Right forelimb (tissue), 1 donor: ENCODE data around the gene EML1.
"Not testable (repeated sequence)": the region's sequence is repeated elsewhere in the genome, so short reads cannot be mapped to it uniquely, and the experiment has no call there.

ENCODE experiments used
- DNase-seq: peaks from one replicate; pipeline ENCODE4 v3.0.0-alpha.2; 2018

EML1 gene

DNA sequence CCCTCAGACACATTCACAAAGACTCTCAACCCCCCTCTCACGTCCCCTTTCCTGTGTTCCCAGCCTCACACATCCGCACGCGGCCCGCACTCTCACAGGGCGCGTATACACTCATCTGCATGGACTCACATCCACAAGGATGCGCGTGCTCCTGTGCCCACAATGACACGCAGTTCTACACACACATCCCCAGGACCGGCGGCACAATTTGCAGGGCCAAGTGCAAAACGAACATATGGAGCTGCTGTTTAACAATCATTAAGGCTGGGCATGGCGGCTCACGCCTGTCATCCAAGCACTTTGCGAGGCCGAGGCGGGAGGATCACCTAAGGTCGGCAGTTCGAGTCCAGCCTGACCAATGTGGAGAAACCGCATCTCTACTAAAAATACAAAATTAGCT, 36.4 kb upstream of the EML1 start:
- DNase-seq = no peak

DNA sequence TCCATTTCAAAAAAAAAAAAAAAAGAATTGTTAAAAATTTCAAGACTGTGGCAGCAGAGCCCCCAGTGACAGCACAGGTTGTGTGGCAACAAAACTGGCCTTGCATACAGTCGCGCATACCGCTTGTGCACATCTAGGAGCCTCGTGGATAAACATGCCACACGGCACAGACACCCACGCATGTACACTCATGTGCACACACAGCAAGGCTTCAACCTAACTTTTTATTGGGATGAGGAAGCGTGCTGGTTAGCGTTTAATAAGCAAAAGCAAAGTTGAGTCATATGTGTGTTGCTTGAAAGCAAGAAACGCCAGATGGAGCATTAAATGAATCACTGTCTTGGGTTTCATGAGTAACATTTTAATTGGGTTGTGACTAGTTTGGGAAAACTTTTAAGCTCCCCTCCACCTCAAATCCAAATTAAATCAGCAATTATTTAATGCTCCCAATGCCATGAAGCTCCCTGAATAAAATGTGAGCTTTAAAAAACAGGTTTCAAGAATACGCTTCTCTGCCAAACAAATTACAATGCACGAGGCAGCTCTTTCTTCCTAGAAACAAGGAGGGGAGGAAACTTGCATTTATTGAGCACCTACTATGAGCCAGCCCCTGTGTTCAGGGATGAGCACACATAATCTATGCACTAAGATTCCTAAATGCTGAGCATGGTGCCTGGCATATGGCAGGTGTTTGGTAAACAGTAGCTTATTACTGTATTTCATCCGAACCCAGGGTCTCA, 35.7 kb upstream of the EML1 start:
- no peak for DNase-seq

DNA sequence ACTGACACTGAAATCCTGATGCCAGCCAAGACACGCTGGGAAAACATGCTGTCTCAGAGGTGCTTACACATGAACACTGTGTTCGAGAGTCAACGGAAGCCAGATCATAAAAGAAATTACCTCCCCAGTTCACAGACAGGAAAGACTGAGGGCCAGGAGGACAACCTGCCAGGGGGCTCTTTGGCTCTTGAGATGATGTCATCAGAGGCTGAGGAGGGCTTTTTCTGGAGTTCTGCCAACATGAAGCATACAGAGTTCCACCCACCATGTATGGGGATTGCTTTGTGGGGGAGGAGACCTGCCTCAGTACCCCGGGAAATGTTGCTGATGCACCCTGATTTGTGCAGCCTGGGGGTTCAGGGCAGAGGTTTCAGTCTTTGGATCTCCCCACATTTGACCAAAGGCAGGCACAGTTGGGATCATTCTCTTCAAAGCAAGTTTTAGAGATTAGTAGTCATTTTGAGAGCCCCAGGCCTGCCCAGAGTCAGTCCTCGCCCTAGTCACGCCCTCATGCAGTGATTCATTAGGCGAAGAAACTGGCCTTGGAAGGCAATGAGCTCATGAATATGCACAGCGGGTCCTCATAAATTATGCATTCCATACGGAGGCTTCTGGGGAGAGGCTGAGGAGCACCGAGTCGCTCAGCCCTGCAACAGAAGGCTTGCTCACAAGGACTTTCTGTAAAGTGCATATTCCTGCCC, 34.9 kb upstream of the EML1 start:
- DNase-seq = no peak

DNA sequence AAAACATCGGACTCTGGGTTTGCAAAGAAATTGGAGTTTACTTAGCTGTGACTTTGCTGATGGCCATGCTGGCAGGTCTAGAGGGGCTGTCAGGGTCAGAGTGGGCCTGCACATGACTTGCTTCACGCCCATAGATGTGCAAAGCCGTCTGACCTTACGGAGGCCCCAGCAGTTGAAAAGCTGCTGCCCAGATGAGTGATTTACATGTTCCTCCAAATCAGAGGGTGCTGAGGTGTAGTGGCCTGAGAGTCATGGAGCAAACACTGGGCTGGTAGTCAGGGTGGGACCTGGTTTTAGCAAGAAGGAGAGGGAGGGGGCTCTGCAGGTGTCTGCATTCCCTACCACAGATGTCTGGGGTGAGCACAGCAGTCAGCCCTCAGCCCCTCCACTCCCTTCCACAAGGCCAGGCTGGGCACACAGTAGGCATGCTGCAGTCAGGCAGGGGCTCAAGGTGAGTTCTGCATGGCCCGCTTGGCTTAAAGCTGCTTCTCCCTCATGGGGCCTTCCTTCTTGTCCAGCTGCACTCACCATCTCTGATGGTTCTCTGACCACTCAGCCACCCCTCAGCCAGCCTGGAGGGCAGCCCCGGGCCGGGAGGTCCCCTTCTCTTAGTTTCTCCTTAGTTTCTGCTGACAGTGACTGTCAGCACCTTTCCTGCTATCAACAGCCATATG, 34.2 kb upstream of the EML1 start:
- no peak for DNase-seq

DNA sequence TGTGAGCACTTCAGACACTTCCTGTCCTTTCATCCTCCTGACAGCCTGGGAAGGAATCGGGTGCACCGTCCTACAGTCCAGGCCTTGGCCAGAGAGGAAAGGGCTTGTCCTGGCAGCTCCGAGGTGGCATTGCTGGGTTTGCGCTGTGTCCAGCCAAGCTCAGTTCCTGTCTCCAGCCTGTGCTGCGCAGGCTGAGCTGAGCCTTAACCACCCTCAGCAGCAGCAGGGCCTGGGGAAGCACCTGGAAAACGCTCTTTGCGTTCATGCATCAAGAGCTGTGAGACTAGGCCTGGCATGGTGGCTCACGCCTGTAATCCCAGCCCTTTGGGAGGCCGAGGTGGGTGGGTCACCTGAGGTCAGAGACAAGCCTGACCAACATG, 33.7 kb upstream of the EML1 start:
- no peak for DNase-seq

DNA sequence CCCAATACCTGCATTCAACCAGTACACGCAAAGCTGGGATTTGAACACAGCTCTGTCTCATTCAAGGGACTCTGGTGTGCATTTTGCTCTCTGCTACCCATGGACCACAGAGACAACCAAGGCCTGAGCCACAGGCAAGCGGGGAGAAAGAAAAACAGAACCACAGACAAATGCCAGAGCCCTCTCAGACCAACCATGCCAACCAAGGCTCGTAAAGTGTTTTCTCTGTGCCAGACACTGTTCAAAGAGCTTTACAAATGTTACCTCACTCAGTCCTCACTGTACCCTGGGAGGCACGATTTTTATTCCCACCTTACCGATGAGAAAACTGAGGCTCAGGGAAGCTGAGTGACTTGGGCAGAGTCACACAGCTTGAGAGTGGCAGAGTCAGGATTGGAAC, 32.4 kb upstream of the EML1 start:
- DNase-seq = no peak

DNA sequence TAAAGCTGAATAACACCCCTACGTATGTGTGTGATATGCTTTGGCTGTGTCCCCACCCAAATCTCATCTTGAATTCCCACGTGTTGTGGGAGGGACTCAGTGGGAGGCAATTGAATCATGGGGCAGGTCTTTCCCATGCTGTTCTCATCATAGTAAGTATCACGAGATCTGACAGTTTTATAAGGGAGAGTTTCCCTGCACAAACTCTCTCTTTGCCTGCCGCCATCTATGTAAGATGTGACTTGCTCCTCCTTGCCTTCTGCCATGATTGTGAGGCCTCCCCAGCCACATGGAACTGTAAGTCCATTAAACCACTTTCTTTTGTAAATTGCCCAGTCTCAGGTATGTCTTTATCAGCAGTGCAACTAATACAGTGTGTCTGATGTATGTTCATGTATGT, 30.3 kb upstream of the EML1 start:
- not testable (repeated sequence) for DNase-seq

DNA sequence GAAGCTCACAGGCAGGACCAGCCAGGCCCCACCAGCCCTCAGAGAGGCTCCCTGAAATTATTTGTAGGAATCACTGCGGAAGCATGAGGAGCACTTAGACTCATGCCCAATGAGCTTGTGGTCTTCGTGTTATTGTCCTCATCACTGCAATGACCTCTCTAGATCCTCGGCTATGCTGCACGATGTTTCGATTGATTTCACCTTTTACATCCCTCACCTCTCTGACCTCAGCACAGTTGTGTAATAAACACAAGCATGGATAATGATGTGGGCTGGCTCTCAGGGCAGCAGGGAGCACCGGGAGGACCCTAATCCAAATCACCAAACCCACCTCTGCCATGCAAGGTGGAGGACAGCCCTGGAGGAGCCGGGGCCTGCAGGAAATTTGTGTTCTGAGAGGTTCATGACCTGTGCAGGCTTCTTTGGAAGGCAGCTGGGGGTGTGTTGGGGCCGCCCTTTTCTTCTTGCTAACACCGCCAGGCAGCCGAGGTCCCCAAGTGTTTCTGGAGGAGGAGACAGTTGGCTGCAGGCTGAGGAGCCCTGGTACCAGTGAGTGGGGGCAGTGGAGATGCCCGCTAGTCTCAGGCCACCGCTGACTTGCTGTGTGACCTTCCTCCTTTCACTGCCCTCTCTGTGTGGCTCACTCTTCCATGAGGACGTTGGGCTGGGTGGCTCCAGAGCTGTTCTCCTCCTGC, 29.5 kb upstream of the EML1 start:
- DNase-seq = no peak

DNA sequence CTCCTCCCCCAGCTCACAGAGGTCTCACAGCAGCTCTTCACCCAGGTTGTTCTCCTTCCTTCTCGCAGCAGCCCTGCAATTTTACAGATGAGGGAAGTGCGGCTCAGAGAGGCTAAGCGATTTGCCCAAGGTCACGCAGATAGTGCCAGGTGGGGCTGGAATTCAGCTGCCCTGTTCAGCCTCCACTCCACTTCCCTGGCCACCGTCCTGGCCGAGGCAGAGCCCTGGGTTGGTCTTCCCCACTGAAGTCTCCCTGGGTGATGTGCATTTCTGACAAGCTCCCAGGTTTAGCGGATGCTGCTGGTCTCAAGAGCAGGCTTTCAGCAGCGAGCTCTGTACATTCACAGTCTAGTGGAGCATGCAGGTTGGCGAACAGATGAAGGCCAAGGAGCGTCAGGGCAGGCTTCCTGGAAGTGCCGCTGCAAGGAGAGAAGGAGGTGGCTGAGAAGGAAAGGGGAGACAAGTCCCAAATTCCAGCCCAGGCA, 28.9 kb upstream of the EML1 start:
- no peak for DNase-seq

DNA sequence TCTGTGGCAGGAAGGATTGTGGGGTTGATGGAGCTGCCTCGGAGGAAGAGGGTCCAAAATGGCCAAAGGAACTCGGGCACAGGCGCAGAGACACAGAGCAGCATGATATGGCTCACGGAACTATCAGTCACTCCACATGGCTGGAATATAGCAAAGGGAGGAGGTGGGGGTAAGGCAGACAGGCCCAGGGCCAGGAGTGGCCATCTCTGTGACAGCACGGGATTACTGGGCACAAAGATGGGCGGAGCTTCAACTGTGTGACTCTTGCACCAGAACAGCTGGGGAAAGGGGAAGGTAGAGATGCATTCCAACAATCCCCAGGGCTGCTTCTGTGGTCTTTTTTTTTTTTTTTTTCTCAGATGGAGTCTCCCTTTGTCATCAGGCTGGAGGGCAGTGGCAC, 24.8 kb upstream of the EML1 start:
- DNase-seq = no peak

DNA sequence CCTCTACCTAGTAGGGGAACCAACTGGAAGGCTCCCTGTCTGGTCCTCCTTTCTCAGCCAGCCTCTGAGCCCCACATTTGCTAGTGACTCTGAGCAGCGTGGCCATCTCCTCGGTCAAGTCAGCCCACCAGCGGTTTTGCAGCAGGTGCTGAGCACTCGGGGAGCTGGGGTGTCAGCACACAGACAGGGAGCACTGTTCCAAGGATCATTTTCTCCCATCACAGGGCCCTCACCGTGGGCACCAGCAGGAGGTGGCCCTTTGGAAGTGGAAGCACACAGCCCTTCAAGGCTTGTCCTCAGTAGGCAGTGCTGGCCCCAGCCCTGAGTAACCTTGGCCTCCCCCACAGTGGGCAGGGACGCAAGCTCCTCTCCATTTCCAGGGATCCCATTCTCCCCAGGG, 24.1 kb upstream of the EML1 start:
- no peak for DNase-seq

DNA sequence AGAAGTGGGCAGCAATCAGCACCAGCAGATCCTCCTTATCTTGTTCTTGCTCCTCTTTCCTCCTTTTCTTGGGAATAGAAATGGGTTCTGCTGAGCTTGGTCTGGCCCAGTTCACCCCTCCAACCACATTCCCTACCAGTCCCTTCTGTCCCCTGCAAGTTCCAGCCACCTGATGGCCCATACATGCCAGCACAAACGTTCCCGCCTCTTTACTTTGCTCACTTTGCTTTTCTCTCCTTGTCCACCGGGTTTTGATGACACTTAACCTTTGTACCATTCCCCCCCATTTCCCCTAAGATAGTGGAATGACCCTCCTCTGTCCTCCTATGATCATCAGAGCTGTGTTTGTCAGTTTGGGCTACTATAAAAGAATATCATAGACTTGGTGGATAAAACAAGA, 23.4 kb upstream of the EML1 start:
- DNase-seq = no peak

DNA sequence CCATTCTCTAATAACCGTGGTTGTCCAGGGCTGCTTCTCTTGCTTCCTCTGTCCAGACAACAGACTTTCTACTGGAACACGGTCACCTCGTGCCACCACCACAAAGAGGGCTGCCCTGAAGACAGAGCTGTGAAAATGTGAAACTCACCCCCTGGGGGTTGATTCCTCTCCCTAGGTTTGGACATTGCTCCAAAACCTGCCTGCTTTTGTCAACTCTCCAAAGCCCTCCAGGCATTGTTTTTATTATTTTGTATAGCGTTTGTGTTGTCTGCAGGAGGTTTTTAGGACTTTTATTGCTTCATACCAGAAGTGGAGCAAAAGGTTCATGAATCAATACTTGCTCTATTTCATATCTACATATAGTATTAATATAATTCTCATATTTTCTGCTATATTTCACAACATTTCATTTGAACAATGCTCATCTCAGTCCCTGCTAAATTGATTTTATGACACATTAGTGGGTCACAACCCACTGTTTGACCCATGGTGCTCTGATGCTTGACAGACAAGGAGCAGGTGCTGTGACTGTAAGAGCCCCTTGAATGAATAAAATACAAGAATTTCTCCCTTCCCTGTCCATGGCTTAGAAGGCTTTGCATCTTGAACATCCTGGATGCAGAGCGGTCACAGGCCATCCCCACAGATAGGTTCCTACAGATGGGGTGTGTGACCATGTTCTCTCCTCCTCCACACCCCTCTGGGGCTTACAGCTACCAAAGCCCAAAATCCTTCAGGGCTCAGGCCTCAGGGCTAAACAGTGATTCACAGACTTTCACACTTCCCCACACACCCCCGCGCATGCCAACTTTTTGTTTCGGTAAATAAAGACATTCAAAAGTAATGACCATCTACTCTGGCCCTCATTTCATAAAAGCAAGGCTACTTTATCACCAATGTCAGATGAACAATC, 20.6 kb upstream of the EML1 start:
- peak; percentile 28 for DNase-seq

DNA sequence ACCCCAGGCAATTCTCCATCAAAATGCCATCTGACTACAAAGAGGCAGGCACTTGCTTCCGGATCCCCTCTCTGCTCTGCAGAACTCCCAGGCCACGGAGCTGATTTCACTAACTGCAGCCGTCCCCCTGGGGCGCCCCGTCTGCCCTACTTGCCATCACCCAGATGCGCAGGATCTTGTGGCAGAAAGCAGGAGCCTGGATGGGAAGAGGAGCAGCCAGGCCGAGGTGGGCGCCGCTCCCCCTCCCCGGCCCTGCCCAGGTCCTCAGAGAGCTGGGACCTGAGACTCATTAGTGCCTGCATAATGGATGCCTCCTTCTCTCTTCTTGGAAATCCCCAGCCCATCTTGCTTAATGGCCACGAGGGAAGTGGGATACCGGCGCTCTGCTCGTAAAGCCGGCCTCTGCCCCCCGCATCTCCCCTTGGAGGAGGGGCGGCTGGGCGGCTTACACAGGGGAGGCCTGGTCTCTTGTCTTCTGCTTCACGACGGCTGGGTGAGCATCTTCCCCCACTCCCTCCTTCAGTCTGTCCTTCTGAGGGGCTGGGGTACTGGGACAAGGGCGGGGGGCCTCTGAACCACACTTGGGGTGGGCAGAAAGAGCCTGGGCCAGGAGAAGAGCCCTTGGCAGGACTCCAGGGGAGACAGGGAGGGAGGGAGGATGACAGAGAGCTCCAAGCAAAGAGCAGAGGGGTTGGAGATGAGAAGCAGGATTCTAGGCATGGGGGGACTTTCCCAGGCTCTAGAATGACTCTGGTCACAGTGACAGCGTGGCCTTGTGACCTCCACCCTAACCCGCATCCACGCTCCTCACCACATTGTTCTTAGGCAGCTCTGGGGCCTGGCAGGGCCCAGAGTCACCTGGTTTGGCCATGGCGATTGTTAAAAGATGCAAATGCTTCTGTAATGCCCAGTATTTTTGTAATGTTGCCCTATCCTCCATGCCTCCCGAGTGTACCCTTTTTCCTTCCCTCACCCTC, 19.4 kb upstream of the EML1 start:
- peak; percentile 38 for DNase-seq

DNA sequence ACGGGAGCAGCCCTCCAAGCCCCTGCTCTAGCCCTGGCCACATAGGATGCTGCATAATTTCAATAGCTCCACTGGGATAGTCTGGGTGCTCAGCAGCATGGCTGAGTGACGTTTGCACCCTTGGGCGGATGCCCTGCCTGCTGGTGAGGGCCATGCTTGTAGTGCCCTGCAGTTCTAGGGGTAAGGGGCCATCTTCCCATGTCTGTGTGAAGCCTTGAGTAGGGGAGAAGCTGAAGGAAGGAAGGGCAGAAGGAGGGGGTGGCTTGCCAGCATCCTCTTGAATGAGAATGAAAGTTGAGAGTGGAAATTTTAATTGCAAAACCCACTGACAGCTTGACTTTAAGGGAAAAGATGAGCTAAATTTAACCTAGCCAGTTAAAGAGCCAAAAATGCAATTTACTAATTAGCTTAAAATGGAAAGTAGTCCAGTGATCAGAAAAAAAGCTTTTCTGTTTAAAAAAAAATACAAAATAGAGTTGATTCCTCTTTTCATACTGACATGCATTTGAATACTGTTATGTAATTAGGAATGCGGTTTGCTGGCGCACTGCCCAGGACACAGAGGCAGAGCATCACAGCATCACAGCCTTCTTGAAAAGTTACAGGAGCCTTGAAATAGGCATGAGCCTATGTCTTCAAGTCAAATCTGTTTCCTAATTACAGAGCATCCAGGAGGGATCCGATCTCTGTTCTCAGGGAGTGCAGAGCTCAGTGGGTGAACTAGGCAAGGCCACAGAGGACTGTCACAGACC, 18.5 kb upstream of the EML1 start:
- DNase-seq = peak; percentile 69

DNA sequence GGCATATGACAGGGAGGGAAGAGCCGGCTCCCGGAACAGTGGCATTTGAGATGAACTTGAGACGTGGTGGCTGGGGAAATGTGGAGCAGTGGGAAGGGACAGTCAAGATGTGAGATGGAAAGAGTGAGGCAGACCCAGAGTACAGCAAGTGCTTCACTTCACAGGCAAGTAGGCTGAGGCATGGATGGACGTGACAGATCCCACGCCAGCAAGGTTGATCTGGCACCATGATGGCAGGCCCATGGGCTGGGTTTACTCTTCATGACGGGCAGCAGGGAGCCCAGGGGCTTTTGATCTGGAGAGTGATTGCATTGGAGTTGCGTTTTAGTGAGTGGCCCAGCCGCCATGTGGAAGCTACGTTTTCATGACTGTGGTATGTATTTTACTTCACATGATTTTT, 17.9 kb upstream of the EML1 start:
- no peak for DNase-seq

DNA sequence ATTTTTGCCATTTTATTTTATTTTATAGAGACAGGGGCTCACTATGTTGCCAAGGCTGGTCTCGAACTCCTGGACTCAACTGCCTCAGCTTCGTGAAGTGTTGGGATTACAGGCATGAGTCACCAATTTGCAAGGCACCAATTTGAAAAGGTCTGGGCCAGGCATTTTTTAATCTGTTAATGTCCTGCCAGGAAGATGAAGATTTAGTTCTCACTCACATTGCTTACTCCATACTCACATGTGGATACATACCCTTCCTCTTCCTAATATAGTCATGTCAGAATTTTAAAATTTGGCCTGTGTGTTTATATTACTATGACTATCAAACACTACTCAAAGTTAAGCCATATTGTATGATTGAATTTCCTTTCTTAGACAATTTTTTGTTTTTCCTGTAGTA, 15.3 kb upstream of the EML1 start:
- no peak for DNase-seq

DNA sequence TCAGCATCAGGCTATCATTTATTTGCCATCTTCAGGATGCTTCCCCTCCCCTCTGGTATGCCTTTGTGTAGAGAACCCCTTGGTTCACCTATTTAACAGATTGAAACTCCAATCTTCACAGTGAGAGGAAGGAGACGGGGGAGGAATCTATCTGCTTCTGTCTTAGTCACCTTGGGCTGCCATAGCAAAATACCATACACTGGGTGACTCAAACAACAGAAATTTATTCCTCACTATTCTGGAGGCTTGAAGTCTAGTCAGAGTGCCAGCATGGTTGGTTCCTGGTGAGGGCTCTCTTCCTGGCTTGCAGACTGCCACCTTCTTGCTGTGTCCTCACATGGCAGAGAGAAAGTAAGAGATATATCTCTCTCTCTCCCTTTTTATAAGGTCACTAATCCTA, 13.5 kb upstream of the EML1 start:
- DNase-seq = no peak

DNA sequence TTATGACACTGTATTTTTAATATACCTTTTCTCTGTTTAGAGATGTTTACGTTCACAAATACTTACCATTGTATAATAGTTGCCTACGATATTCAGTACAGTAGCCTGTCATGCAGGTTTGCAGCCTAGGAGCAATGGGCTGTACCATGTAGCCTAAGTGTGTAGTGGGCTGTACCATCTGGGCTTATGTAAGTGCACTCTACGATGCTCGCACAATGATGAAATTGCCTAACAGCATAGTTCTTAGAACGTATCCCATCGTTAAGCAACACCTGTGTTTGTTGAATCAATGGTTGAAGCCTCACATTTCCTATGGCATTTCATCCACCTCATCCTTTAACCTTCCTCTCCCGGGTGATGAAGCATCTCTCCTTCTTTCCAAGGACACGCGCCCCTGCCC, 12.5 kb upstream of the EML1 start:
- DNase-seq = no peak

DNA sequence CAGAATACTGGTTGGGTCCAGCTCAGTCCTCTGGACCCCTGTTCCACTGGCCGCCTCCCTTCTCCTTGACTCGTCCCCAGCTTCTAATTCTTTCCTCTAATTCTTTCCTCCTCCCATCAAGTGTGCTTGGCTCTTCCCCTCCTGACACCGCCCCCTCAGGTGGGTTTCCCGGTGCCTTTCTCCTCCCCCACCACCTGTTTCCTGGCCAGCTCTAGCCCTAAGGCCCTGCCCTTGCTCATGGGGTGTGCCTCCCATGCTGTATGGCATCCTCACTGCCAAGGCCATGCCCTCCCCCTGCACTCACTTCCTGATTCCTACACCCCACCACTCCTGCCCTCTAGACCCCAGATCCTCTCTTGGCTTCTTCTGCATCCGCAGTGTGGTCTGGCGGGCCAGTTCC, 12.1 kb upstream of the EML1 start:
- no peak for DNase-seq
